ENCODE data around the gene TMEM205. TPM values are rescaled to one million over a fixed set of nuclear protein-coding genes. Genes with fewer than 3 reads are reported as not detected.

Gene TMEM205
- total and polyA plus RNA-seq, 2 of the 13 experiments (the other 11 are each of a cell fraction or from before 2014, with no cell fraction given), result 45.5 to 98.7 TPM

GRCh38 chr19:11374433-11375142 lies 28.5 kb upstream of the TMEM205 start, which contains the start of gene SWSAP1 (continued):
- TF ChIP-seq NFATC3 (CRISPR knock-in tag; IDR thresholded peaks at IDR 0.05), result 0 out of 2 replicates have a peak, but pooled peaks have one; percentile 83
- peak; percentile 59; the same call in 1 of the 2 replicates for TF ChIP-seq CREBL2 (CRISPR knock-in tag; IDR thresholded peaks at IDR 0.05; ENCODE audit: borderline replicate concordance)
- no peak for TF ChIP-seq ZNF17 (CRISPR knock-in tag; IDR thresholded peaks at IDR 0.05)
- no peak for TF ChIP-seq ZNF337 (CRISPR knock-in tag; IDR thresholded peaks at IDR 0.05; ENCODE audit: borderline replicate concordance, low read depth)
- TF ChIP-seq MTF1 (CRISPR knock-in tag; IDR thresholded peaks at IDR 0.05), result no peak
- peak; percentile 90 for TF ChIP-seq ZGPAT (CRISPR knock-in tag; IDR thresholded peaks at IDR 0.05)
- no peak for TF ChIP-seq ZKSCAN1 (IDR thresholded peaks at IDR 0.05; ENCODE audit: low read length)
- no peak; the same call in 1 of the 2 replicates for TF ChIP-seq MNT (IDR thresholded peaks at IDR 0.05)
- peak; percentile 45; the same call in 1 of the 2 replicates for TF ChIP-seq ZC3H4 (CRISPR knock-in tag; IDR thresholded peaks at IDR 0.05; ENCODE audit: borderline replicate concordance)
- TF ChIP-seq PAF1 (CRISPR knock-in tag; IDR thresholded peaks at IDR 0.05), result no peak
- TF ChIP-seq ZNF333 (CRISPR knock-in tag; IDR thresholded peaks at IDR 0.05; ENCODE audit: borderline replicate concordance), result peak; percentile 48; the same call in 1 of the 2 replicates
- 0 out of 2 replicates have a peak, but pooled peaks have one; percentile 56 for TF ChIP-seq ZNF713 (CRISPR knock-in tag; IDR thresholded peaks at IDR 0.05)
- 0 out of 2 replicates have a peak, but pooled peaks have one; percentile 22 for TF ChIP-seq ZNF281 (CRISPR knock-in tag; IDR thresholded peaks at IDR 0.05; ENCODE audit: borderline replicate concordance)
- TF ChIP-seq ZNF263 (CRISPR knock-in tag; IDR thresholded peaks at IDR 0.05), result 0 out of 2 replicates have a peak, but pooled peaks have one; percentile 31
- TF ChIP-seq PHF5A (CRISPR knock-in tag; IDR thresholded peaks at IDR 0.05; ENCODE audit: low read depth, unreplicated experiment), result no peak
- no peak for TF ChIP-seq THYN1 (CRISPR knock-in tag; IDR thresholded peaks at IDR 0.05; ENCODE audit: borderline replicate concordance, low read depth)
- TF ChIP-seq MLX (CRISPR knock-in tag; IDR thresholded peaks at IDR 0.05), result no peak
- TF ChIP-seq ZNF143 (CRISPR knock-in tag; IDR thresholded peaks at IDR 0.05), result no peak
- TF ChIP-seq CREB1 (IDR thresholded peaks at IDR 0.05), result peak; percentile 79
- TF ChIP-seq CREB1 (CRISPR knock-in tag; IDR thresholded peaks at IDR 0.05), result peak; percentile 91
- no peak for TF ChIP-seq ZFP62 (CRISPR knock-in tag; IDR thresholded peaks at IDR 0.05)
